ENCODE results near the gene ERC1.
"Not testable (repeated sequence)": the region's sequence is repeated elsewhere in the genome, so short reads cannot be mapped to it uniquely, and the experiment has no call there.

The ERC1 gene

DNA sequence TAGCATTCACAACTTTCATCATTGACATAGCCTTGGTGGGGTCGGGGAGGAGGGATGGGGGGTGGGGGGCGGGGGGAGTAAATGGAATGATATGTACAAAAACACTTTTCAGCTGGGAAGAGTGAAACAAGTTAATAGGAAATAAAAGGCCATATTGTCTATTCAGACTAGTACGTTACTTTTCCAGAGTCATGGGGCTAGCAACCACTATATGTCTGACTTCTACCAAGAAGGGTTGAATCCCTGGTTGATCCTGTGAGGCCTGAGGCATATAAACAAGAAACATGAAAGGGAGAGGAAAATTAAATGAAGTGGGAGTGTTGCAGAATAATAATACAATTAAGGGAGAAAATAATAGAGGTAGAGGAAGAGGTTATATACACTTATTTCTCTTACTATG lies 225.5 kb downstream of the ERC1 start:
- H3K4me3 Mint-ChIP-seq, result no peak overlapping the region
- H3K27me3 Mint-ChIP-seq, result no peaks in the 10 kb centered on the region
- H3K4me1 Mint-ChIP-seq, result no peaks in the 10 kb centered on the region
- no peak for DNase-seq
- H3K9me3 Mint-ChIP-seq, result no peaks in the 10 kb centered on the region
- CTCF ChIA-PET, result no interaction called here
- no peak overlapping the region for H3K27ac Mint-ChIP-seq
- no peaks in the 10 kb centered on the region for H3K36me3 Mint-ChIP-seq

DNA sequence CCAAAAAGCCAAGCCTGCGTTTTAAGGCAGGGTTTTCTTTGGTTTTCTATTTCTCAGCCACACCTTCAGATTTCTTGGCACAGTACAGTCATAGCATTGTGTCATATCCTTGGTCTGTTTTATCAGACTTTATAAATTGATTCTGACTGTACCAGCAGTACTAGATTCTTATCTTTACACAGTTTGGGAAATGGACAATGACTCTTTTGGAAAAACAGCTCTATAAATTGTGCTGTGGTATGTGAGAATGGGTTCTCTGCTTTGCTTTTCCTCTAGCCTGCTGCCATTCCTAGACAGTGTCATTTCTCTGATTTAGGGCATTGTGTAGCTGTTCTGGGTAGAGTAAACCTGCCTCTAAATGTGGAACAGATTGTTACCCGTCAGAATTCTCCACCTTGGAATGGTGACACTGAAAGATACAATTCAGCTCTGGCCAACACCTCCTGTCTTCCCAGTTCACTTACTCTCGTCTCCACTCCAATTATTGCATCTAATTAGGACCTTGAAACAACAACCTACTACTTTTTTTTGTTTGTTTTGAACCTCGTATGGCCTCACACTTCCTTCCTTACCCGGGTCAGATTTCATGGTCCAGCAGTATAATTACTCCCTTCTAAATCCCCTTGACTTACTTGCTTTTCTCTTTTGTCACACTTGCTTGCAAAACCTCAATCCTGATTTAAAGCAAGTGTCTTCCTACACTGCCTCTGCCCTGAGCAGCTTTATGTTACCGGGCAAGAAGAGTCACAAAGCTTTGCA lies 226.3 kb downstream of the ERC1 start:
- DNase-seq, result no peak
- Mint-ChIP-seq H3K9me3 (no peaks in the 10 kb centered on the region), H3K27me3 (no peaks in the 10 kb centered on the region), H3K4me1 (no peaks in the 10 kb centered on the region), H3K27ac (no peak overlapping the region), H3K36me3 (no peaks in the 10 kb centered on the region), H3K4me3 (no peak overlapping the region)
- CTCF ChIA-PET, result no interaction called here

DNA sequence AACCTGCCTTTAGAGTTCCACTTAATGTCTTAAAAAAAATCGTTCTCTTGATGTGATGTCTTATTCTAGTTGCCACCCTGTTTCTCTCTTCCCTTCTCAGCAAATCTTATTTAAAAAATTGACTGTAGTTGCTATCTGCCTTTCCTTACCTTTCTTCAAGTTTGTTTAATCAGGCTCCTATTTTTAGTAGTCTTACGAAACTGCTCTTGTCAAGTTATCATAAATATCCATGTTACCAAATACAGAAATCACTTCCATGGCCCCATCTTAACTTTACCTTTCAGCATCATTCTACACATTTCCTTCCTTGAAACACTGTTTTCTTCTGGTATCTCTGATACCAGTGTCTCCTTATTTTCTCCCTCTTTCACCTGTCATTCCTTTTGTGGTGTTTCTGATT lies 227.3 kb downstream of the ERC1 start:
- Mint-ChIP-seq H3K27ac (no peak overlapping the region), H3K4me3 (no peak overlapping the region), H3K9me3 (no peaks in the 10 kb centered on the region), H3K36me3 (no peaks in the 10 kb centered on the region), H3K4me1 (no peaks in the 10 kb centered on the region), H3K27me3 (no peaks in the 10 kb centered on the region)
- CTCF ChIA-PET, result no interaction called here
- DNase-seq, result no peak

DNA sequence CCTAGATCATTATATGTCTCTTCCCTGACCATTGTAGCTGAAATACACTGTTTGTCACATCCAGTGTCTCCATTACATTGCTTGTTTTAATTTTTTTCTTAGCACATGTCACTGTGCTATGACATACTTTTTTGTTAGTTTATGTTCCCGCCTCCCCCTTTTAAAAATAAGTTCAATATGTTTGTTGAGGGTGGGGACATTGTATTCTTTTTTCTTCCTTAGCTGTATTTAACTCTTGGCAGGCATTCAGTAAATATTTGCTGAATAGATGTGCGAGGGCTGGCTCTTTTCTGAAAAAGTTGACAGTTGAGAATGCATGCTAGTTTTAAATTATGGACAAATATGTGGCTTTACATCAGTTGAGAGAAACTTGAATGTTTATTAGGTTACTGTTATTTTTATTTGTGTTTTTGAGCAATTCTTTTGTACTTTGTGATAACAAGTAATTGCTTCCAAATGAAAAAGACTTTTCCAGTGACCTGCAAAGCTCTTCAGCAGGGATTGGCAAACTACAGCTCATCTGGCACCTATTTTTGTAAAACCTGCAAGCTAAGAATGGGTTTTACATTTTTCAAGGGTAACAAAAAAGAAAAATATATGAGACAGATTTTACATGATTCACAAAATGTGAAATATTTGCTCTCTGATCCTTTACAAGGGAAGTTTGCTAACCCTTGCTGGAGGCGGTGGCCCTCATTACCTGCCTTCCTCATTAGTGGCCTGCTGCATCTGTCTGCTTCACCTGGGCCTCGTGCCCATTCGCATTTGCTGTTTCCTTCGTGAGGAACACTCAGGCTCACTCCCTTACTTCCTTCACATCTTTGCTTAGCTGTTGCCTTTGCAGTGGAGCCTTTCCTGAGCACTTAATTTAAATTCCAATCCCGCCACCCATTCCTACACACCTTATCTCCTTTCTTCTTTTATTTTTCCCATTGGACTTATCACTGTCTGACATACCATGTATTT lies 229.4 kb downstream of the ERC1 start:
- CTCF ChIA-PET, result no interaction called here
- no peaks in the 10 kb centered on the region for H3K27me3 Mint-ChIP-seq
- no peak overlapping the region for H3K4me3 Mint-ChIP-seq
- no peak for DNase-seq
- H3K36me3 Mint-ChIP-seq, result no peaks in the 10 kb centered on the region
- no peak overlapping the region for H3K27ac Mint-ChIP-seq
- no peaks in the 10 kb centered on the region for H3K9me3 Mint-ChIP-seq
- H3K4me1 Mint-ChIP-seq, result no peaks in the 10 kb centered on the region

DNA sequence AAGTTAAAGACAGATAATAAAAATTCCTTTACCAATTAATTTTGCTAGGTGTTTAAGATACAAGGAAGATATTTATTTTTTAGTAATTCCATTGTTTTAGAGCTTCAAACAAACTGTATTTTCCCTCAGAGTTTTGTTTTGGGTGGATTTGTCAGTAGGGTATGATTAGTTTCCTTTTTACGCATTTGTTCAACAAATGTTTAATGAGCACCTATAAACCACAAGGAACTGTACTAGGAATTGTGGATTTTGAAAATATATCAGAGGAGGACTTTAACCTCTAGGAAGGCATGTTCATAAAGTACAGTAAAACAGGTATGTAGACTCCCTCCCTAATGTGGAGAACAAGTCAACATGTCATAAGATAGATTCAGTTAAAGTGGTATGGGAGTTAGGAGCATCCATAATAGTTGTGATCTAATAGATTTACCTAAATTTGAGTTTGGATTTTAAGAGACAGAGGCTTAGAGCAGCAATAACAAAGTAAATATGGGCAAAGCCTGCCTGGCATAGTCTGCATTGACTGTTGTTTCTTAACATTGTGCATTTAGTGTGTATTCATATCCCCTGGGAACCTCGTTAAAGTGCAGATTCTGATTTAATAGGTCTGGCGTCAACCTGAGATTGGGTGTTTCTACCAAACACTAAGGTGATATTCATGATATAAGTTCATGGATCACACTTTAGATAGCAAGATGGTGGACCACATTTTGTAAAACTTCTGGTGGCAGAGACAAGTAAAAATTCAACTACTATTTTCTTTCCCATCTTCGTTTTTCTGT lies 232.0 kb downstream of the ERC1 start:
- Mint-ChIP-seq H3K27ac (no peak overlapping the region), H3K27me3 (no peaks in the 10 kb centered on the region), H3K4me1 (peaks cover 13% of the 10 kb centered on the region), H3K4me3 (no peak overlapping the region), H3K36me3 (no peaks in the 10 kb centered on the region), H3K9me3 (no peaks in the 10 kb centered on the region)
- CTCF ChIA-PET, result no interaction called here
- no peak for DNase-seq

DNA sequence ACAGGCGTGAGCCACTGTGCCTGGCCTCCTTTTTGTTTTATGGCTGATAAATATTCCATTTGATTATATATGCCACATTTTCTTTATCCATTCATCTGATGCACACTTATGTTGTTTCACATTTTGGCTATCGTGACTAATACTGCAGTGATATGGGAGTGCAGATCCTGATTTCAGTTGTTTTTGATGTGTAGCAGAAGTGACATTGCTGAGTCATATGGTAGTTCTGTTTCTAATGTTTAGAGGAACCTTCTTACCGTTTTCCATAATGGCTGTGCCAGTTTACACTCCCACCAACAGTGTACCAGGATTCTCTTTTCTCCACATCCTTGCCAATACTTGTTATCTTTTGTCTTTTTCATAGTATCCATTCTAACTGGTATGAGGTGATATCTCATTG lies 235.9 kb downstream of the ERC1 start:
- Mint-ChIP-seq H3K4me3 (no peak overlapping the region), H3K27me3 (no peaks in the 10 kb centered on the region), H3K9me3 (no peaks in the 10 kb centered on the region), H3K36me3 (peaks cover 5% of the 10 kb centered on the region), H3K27ac (no peak overlapping the region), H3K4me1 (peaks cover 13% of the 10 kb centered on the region)
- no peak for DNase-seq
- CTCF ChIA-PET, result no interaction called here

DNA sequence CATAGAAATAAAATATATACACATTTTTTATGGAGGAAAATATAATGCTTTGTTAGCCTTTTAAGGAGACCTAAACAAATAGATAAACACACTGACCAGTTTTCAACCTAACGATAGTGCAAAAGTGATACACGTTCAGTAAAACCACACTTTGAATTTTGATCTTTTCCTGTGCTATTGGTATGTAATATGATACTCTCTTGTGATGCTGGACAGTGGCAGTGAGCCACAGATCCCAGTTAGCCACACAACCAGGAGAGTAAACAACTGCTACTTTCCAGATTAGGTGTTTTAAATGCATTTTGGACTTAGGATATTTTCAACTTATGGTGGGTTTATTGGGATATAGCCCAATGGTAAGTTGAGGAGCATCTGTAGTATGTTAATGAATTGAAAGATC lies 243.1 kb downstream of the ERC1 start:
- CTCF ChIA-PET, result no interaction called here
- Mint-ChIP-seq H3K27ac (no peak overlapping the region), H3K4me1 (no peaks in the 10 kb centered on the region), H3K27me3 (no peaks in the 10 kb centered on the region), H3K4me3 (no peak overlapping the region), H3K36me3 (peaks cover 12% of the 10 kb centered on the region), H3K9me3 (no peaks in the 10 kb centered on the region)
- no peak for DNase-seq

DNA sequence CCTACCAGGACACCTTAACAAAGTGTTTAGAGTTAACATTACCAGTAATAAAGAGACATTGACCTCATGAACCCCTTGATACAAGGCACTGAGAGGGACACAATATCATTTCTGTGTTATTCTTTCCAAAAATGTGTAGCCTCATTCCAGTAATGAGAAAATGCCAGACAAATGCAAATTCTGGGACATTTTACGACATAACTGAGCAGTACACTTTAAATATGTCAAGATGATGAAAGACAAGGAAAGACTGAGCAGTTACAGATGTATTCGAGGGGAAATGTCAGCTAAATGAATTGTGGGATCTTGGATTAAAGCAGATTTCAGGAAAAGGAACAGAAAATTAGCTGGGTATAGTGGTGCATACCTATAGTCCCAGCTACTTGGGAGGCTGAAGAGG lies 255.6 kb downstream of the ERC1 start:
- H3K4me3 Mint-ChIP-seq, result no peak overlapping the region
- no peaks in the 10 kb centered on the region for H3K9me3 Mint-ChIP-seq
- CTCF ChIA-PET, result no interaction called here
- no peaks in the 10 kb centered on the region for H3K27me3 Mint-ChIP-seq
- H3K36me3 Mint-ChIP-seq, result no peaks in the 10 kb centered on the region
- H3K4me1 Mint-ChIP-seq, result no peaks in the 10 kb centered on the region
- no peak overlapping the region for H3K27ac Mint-ChIP-seq
- no peak for DNase-seq

DNA sequence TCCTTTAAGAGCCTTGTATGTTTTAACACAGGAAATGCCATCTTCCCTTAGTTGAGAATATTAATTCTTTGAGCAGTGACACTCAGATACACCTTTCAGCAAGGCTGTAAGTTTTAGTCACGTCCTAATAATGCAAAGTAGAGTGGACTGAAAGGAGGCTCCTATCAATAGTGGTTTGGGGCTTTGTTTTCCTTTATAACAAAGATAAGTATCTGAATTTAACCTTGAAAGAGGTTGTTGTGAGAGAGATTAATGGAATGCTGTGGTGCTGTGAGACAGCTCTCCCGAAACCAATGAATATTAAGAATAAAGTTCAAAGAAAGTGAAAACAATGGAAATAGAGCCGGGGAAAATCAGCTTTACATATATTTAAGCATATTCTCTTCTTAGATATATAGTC lies 259.6 kb downstream of the ERC1 start:
- Mint-ChIP-seq H3K36me3 (no peaks in the 10 kb centered on the region), H3K4me3 (no peak overlapping the region), H3K27me3 (no peaks in the 10 kb centered on the region), H3K9me3 (no peaks in the 10 kb centered on the region), H3K4me1 (no peaks in the 10 kb centered on the region), H3K27ac (no peak overlapping the region)
- no peak for DNase-seq
- CTCF ChIA-PET, result interaction anchor here (0.6 kb wide), 1 partner anchor 12 kb away, joined by 3 read pairs; no protein-coding TSS in a partner anchor

DNA sequence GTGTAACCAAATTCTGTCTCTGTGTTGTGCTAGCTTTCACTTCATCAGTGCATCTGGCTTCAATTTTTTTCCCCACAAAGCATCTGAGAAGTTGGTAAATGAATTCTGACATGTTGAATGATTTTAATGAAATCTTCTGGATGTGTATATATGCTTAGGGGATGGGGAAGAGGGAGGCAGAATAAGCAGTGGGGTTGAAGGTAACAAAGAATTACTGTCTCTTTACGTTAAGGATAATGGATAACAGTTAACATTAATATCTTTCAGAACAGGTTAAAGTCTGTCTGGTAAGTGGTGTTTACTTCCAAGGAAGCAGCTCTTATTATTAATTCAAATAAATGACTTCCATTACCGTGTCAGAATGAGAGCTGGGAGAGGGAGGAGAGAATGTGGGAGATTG lies 261.7 kb downstream of the ERC1 start:
- Mint-ChIP-seq H3K4me3 (no peak overlapping the region), H3K4me1 (no peaks in the 10 kb centered on the region), H3K9me3 (no peaks in the 10 kb centered on the region), H3K27ac (no peak overlapping the region), H3K27me3 (no peaks in the 10 kb centered on the region), H3K36me3 (peaks cover 4% of the 10 kb centered on the region)
- no peak for DNase-seq
- CTCF ChIA-PET, result no interaction called here

DNA sequence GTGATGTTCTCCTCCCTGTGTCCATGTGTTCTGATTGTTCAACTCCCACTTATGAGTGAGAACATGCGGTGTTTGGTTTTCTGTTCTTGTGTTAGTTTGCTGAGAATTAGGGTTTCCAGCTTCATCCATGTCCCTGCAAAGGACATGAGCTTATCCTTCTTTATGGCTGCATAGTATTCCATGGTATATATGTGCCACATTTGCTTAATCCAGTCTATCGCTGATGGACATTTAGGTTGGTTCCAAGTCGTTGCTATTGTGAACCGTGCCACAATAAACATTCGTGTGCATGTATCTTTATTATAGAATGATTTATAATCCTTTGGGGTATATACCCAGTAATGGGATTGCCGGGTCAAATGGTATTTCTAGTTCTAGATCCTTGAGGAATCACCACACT lies 264.1 kb downstream of the ERC1 start:
- CTCF ChIA-PET, H3K9me3 Mint-ChIP-seq, H3K27me3 Mint-ChIP-seq, DNase-seq, H3K27ac Mint-ChIP-seq, H3K4me1 Mint-ChIP-seq, H3K4me3 Mint-ChIP-seq, H3K36me3 Mint-ChIP-seq: not testable (repeated sequence)

DNA sequence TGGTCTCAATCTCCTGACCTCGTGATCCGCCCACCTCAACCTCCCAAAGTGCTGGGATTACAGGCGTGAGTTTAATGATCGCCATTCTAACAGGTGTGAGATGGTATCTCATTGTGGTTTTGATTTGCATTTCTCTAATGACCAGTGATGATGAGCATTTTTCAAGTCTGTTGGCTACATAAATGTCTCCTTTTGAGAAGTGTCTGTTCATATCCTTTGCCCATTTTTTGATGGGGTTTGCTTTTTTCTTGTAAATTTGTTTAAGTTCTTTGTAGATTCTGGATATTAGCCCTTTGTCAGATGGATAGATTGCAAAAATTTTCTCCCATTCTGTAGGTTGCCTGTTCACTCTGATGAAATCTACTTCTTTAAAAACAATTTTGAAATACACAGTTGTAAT lies 264.8 kb downstream of the ERC1 start:
- H3K27me3 Mint-ChIP-seq, H3K9me3 Mint-ChIP-seq, H3K36me3 Mint-ChIP-seq, H3K4me1 Mint-ChIP-seq, H3K4me3 Mint-ChIP-seq, DNase-seq, H3K27ac Mint-ChIP-seq: not testable (repeated sequence)
- CTCF ChIA-PET, result interaction anchor here (0.9 kb wide), 1 partner anchor 20 kb away, joined by 5 read pairs; no protein-coding TSS in a partner anchor

DNA sequence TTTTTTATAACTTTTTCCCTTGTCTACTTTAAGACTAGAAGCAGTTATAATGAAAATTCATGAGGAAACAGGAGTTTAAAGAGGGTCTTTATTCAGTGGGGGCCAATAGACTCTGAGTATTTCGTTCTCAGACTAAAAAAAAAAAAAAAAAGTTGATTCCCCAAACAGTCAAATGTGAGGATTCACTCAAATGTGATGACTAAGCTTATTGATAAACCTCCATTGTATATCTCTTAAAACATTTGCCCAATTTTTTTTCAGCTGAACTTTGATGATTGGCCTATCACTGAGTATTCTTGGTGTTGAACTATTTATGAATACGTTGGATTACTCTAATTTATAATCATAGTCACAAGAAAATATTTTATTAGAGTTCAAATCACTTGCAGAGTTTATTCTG lies 265.3 kb downstream of the ERC1 start:
- no peak overlapping the region for H3K4me3 Mint-ChIP-seq
- CTCF ChIA-PET, result interaction anchor here (0.9 kb wide), 1 partner anchor 20 kb away, joined by 5 read pairs; no protein-coding TSS in a partner anchor
- H3K9me3 Mint-ChIP-seq, result no peaks in the 10 kb centered on the region
- no peak overlapping the region for H3K27ac Mint-ChIP-seq
- H3K36me3 Mint-ChIP-seq, result peaks cover 5% of the 10 kb centered on the region
- no peak for DNase-seq
- no peaks in the 10 kb centered on the region for H3K4me1 Mint-ChIP-seq
- H3K27me3 Mint-ChIP-seq, result no peaks in the 10 kb centered on the region

DNA sequence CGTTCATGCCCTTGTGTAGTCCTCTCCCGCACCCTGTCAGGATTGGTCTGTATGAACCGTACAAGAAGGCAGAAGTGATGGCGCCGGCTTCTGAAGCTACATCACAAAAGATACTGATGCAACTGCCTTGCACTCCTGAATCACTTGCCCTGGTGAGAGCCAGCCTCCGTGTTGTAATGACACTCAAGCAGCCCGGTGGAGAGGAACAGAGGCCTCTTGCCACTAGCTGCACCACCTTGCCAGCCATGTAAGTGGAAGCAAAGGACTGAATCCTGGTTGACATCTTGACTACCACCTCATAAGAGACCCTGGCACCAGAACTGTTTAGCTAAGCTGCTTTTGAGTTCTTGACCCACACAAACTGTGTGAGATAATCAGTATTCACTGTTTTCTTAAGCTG lies 266.0 kb downstream of the ERC1 start:
- CTCF ChIA-PET, result interaction anchor here (0.9 kb wide), 1 partner anchor 21 kb away, joined by 5 read pairs; no protein-coding TSS in a partner anchor
- H3K36me3 Mint-ChIP-seq, result peaks cover 8% of the 10 kb centered on the region
- H3K4me3 Mint-ChIP-seq, result no peak overlapping the region
- no peaks in the 10 kb centered on the region for H3K4me1 Mint-ChIP-seq
- no peaks in the 10 kb centered on the region for H3K9me3 Mint-ChIP-seq
- H3K27ac Mint-ChIP-seq, result no peak overlapping the region
- no peaks in the 10 kb centered on the region for H3K27me3 Mint-ChIP-seq
- no peak for DNase-seq

Data from activated naive CD4-positive, alpha-beta T cell treated with anti-CD3 and anti-CD28 coated beads, Interleukin-2, amount 10 ng/mL, durations not matched to agents 7 days and 5 days (primary cell).